ENCODE measurements around the gene LRIG1. TPM values are rescaled to one million over a fixed set of nuclear protein-coding genes. Genes with fewer than 3 reads are reported as not detected.
A peak's percentile ranks its signal among the peaks of the same experiment; 100 is the strongest.

The LRIG1 gene
- total RNA-seq, 6 donors from 2014 or later, result 45.2 to 119 (median 81.9) TPM

DNA sequence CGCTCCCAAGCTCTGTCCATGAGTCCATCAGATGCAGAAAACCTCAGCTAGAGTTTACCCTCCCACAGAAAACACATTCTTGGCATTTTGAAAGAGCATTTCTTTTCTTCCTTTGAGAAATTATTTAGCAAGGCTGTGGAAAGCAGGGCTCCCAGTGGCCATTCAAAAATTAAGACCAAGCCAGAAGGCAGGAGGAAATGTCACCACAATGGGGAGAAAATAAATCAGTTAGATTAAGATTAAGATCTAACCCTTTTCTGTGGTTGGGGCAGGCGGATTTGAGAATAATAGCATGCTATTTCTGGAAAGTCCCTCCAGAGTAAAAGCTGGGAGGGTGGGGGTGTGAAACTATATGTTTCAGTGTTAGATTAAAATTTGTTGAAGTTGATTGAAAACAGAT is 20.2 kb downstream of the LRIG1 start:
- TF ChIP-seq POLR2A (IDR thresholded peaks at IDR 0.05), result no peak
- no peak for TF ChIP-seq POLR2AphosphoS5 (IDR thresholded peaks at IDR 0.05)
- TF ChIP-seq EP300 (IDR thresholded peaks at IDR 0.05), result no peak
- TF ChIP-seq, protein P1, sequence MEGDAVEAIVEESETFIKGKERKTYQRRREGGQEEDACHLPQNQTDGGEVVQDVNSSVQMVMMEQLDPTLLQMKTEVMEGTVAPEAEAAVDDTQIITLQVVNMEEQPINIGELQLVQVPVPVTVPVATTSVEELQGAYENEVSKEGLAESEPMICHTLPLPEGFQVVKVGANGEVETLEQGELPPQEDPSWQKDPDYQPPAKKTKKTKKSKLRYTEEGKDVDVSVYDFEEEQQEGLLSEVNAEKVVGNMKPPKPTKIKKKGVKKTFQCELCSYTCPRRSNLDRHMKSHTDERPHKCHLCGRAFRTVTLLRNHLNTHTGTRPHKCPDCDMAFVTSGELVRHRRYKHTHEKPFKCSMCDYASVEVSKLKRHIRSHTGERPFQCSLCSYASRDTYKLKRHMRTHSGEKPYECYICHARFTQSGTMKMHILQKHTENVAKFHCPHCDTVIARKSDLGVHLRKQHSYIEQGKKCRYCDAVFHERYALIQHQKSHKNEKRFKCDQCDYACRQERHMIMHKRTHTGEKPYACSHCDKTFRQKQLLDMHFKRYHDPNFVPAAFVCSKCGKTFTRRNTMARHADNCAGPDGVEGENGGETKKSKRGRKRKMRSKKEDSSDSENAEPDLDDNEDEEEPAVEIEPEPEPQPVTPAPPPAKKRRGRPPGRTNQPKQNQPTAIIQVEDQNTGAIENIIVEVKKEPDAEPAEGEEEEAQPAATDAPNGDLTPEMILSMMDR (IDR thresholded peaks at IDR 0.05), result no peak
- DNase-seq, result no peak
- 33 to 35% methylated on average over 2 of the region's 2 CpGs for WGBS, 2 donors
- no peaks in the 10 kb centered on the region for H3K27me3 ChIP-seq
- no peaks in the 10 kb centered on the region for H3K36me3 ChIP-seq
- ATAC-seq (ENCODE audit: low FRiP score in 2 of 2), result no peak
- H3K4me1 ChIP-seq, result peaks cover 51 to 94% (median 72%) of the 10 kb centered on the region in 4 donors
- H3K4me3 ChIP-seq, result no peak overlapping the region
- H3K9me3 ChIP-seq, result no peaks in the 10 kb centered on the region
- H3K27ac ChIP-seq, result peak overlapping the region in 2 of 4 donors; percentile 65 to 67

DNA sequence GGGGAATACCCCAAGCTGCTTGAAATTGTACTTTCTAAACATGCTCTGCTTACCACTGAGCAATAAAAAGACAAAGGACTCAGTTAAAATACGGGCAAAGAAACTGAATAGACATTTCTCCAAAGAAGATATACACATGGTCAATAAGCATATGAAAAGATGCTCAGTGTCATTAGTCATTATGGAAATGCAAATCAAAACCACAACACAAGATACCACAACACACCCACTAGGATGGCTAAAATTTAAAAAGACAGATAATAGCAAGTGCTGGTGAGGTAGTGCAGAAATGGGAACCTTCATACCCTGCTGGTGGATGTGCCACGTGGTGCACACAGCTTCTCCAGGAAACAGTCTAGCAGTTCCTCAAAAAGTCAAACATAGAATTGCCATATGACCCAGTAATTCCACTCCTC is 21.3 kb downstream of the LRIG1 start:
- TF ChIP-seq, protein P1 (IDR thresholded peaks at IDR 0.05), result no peak
- TF ChIP-seq POLR2A (IDR thresholded peaks at IDR 0.05) (no peak), EP300 (IDR thresholded peaks at IDR 0.05) (no peak), POLR2AphosphoS5 (IDR thresholded peaks at IDR 0.05) (no peak)
- Histone ChIP-seq H3K27ac (peak overlapping the region in 1 of 4 donors; percentile 40), H3K4me1 (peaks cover 45 to 92% (median 67%) of the 10 kb centered on the region in 4 donors), H3K36me3 (no peaks in the 10 kb centered on the region), H3K27me3 (no peaks in the 10 kb centered on the region), H3K9me3 (no peaks in the 10 kb centered on the region), H3K4me3 (no peak overlapping the region)
- no peak for DNase-seq
- no peak for ATAC-seq (ENCODE audit: low FRiP score in 2 of 2)
- WGBS, 2 donors, result 61 to 64% methylated on average over 2 of the region's 2 CpGs

DNA sequence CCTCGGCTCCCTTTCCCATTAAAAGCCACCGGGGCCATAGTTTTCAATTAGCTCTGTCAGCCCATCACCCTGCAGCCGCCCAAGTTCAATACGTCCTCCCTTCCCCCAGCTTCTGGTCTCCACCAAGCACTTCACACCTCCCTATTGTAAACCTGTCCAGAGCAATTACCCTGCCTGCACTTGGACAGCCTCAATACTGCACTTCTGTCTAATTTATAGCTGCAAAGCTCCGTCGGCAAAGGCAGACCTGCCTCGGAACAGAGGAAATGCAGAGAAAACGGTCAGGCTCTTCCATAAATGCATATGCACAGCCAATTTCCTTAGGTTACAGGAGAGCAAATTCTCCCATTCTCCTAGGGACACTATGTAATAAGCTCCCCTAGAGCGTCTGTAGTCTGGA is 21.9 kb downstream of the LRIG1 start:
- Histone ChIP-seq H3K36me3 (no peaks in the 10 kb centered on the region), H3K4me1 (peaks cover 42 to 91% (median 69%) of the 10 kb centered on the region in 4 donors), H3K27me3 (no peaks in the 10 kb centered on the region), H3K27ac (peak overlapping the region in 1 of 4 donors; percentile 40), H3K4me3 (no peak overlapping the region), H3K9me3 (no peaks in the 10 kb centered on the region)
- WGBS, 2 donors, result 68 to 77% methylated on average over 9 of the region's 9 CpGs
- no peak for DNase-seq
- no peak for TF ChIP-seq EP300 (IDR thresholded peaks at IDR 0.05)
- TF ChIP-seq, protein P1 (IDR thresholded peaks at IDR 0.05), result no peak
- no peak for TF ChIP-seq POLR2AphosphoS5 (IDR thresholded peaks at IDR 0.05)
- ATAC-seq (ENCODE audit: low FRiP score in 2 of 2), result no peak

DNA sequence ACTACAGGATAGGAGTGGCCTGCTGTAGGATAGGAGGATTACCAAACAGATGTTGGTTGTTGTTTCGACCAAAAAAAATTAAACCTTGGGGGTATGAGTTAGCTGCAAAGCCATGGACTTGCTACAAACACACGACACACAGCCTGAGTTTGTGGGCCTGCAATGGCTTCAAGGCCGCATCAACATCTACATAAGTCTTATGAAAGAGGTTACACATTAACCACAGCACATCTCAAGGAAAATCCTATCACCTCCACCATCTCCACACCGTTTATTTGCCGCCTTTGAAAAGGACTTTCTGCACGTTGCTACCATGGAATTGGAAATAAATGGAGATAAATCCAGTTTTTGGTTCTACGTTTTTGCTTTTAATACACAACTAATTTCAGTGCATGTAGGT is 23.0 kb downstream of the LRIG1 start:
- no peak for ATAC-seq (ENCODE audit: low FRiP score in 2 of 2)
- WGBS, 2 donors, result 79 to 91% methylated on average over 7 of the region's 7 CpGs
- H3K27ac ChIP-seq, result peak overlapping the region in 1 of 4 donors; percentile 40
- H3K9me3 ChIP-seq, result no peaks in the 10 kb centered on the region
- no peak for DNase-seq
- no peaks in the 10 kb centered on the region for H3K36me3 ChIP-seq
- H3K4me1 ChIP-seq, result peaks cover 40 to 91% (median 68%) of the 10 kb centered on the region in 4 donors
- no peak overlapping the region for H3K4me3 ChIP-seq
- H3K27me3 ChIP-seq, result no peaks in the 10 kb centered on the region
- TF ChIP-seq, protein P1 (IDR thresholded peaks at IDR 0.05), result no peak
- TF ChIP-seq POLR2AphosphoS5 (IDR thresholded peaks at IDR 0.05), result no peak

DNA sequence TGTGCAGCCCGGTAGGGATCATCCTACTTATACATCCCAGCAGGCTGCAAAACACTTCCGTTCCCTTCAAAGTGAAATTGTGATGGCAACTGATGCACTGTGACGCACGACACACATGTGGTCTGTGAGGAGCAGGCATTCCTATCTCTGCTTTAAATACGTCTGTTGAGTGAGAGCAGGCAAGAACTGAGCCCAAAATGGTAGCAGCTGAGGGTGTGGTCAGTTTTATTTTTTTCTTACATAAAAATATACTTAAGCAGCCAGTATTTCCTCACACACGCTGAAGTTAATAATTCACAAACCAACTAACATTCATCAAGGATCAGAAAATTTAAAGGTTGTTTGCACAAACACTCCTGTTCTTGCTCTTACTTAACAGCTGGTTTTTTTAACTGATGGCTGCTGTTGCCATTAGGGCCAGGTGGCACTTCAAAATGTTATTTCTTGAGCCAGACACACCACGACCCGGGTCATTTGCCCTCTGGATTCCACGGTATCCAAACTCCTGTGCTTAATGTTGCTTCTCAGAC is 23.9 kb downstream of the LRIG1 start:
- WGBS, 2 donors, result 67 to 69% methylated on average over 9 of the region's 9 CpGs
- peaks cover 40 to 91% (median 65%) of the 10 kb centered on the region in 4 donors for H3K4me1 ChIP-seq
- peak in 1 of 2 donors; percentile 55 for ATAC-seq (ENCODE audit: low FRiP score in 2 of 2)

More for the DNA sequence above, 23.9 kb downstream of the LRIG1 start:
- peak overlapping the region; percentile 22 to 62 (median 45) for H3K27ac ChIP-seq
- H3K9me3 ChIP-seq, result no peaks in the 10 kb centered on the region
- H3K36me3 ChIP-seq, result no peaks in the 10 kb centered on the region
- TF ChIP-seq, protein P1 (IDR thresholded peaks at IDR 0.05), result no peak
- TF ChIP-seq POLR2AphosphoS5 (IDR thresholded peaks at IDR 0.05) (no peak), POLR2A (IDR thresholded peaks at IDR 0.05) (no peak), EP300 (IDR thresholded peaks at IDR 0.05) (no peak)
- no peaks in the 10 kb centered on the region for H3K27me3 ChIP-seq
- DNase-seq, result no peak
- no peak overlapping the region for H3K4me3 ChIP-seq

Data from upper lobe of left lung (tissue), 6 donors.